ENCODE measurements around the gene PXYLP1. TPM values are rescaled to one million over a fixed set of nuclear protein-coding genes. Genes with fewer than 3 reads are reported as not detected.

The PXYLP1 gene
- total and polyA plus RNA-seq, 9 of the 15 experiments (the other 6 are each of a cell fraction or from before 2014, with no cell fraction given), result 0.80 to 2.9 (median 1.3) TPM

- TF ChIP-seq RB1 (IDR thresholded peaks at IDR 0.05; ENCODE audit: low read depth) (peak; percentile 98), KHSRP (IDR thresholded peaks at IDR 0.05) (no peak), MED1 (CRISPR knock-in tag; IDR thresholded peaks at IDR 0.05; ENCODE audit: borderline replicate concordance) (no peak), PTRF (tag; IDR thresholded peaks at IDR 0.05) (no peak), MXI1 (IDR thresholded peaks at IDR 0.05; ENCODE audit: low read depth, low read length) (no peak), BRF2 (IDR thresholded peaks at IDR 0.05; ENCODE audit: borderline replicate concordance, insufficient read depth, insufficient read length) (no peak), RNF2 (IDR thresholded peaks at IDR 0.05) (0 out of 2 replicates have a peak, but pooled peaks have one; percentile 67), CEBPZ (IDR thresholded peaks at IDR 0.05; ENCODE audit: borderline replicate concordance, low read depth, low read length) (no peak), IRF9 (tag; IDR thresholded peaks at IDR 0.05) (no peak), ZNF507 (tag; conservative IDR thresholded peaks at IDR 0.05) (no peak), HLTF (IDR thresholded peaks at IDR 0.05) (no peak), ZNF444 (CRISPR knock-in tag; IDR thresholded peaks at IDR 0.05) (no peak), ZNF23 (CRISPR knock-in tag; IDR thresholded peaks at IDR 0.05) (no peak), ZNF146 (CRISPR knock-in tag; IDR thresholded peaks at IDR 0.05; ENCODE audit: unreplicated experiment) (no peak), SRSF9 (IDR thresholded peaks at IDR 0.05; ENCODE audit: borderline replicate concordance, low read depth, low read length) (no peak), PREB (CRISPR knock-in tag; IDR thresholded peaks at IDR 0.05) (0 out of 2 replicates have a peak, but pooled peaks have one; percentile 69), JUND (IDR thresholded peaks at IDR 0.05; ENCODE audit: borderline replicate concordance, low read depth, low read length) (no peak), JUND (tag; IDR thresholded peaks at IDR 0.05; ENCODE audit: borderline replicate concordance, low read depth, low read length) (no peak; the same call in 2 of the 3 replicates), RBM25 (IDR thresholded peaks at IDR 0.05; ENCODE audit: low read depth, low read length, severe bottlenecking) (peak; percentile 52), ZNF24 (IDR thresholded peaks at IDR 0.05) (peak; percentile 36; the same call in 1 of the 2 replicates), CBX8 (IDR thresholded peaks at IDR 0.05; ENCODE audit: borderline replicate concordance, extremely low read depth, low read depth, low read length, poor library complexity, severe bottlenecking) (no peak), SNRNP70 (optimal IDR thresholded peaks at IDR 0.05; ENCODE audit: low read depth, low read length) (no peak), TBP (optimal IDR thresholded peaks at IDR 0.05; ENCODE audit: low read depth, low read length) (peak; percentile 73)
These were observed at the start of gene PXYLP1 (continued) for GRCh38 chr3:141231101-141231951.

All from K562 (cell line).